Fibroblast of mammary gland (primary cell): ENCODE data around the gene CDKL1.
"Not testable (repeated sequence)": the region's sequence is repeated elsewhere in the genome, so short reads cannot be mapped to it uniquely, and the experiment has no call there.

Experiments used
- DNase-seq: peaks from one replicate; pipeline ENCODE4 v3.0.0-alpha.2; 2010; ENCODE audit warnings: low read depth
- H3K4me3 ChIP-seq: 2 replicates; pipeline ENCODE4 v1.5.1; 2011; ENCODE audit warnings: low read depth, mild to moderate bottlenecking, low read length, moderate library complexity; ENCODE audit not compliant: control insufficient read depth
- TF ChIP-seq, protein P1 (sequence below): conservative IDR thresholded peaks from 2 replicates; pipeline ENCODE4 v1.5.1; 2011; ENCODE audit warnings: low read depth, low read length, inconsistent platforms; ENCODE audit not compliant: control insufficient read depth, insufficient read depth

CDKL1 gene

DNA sequence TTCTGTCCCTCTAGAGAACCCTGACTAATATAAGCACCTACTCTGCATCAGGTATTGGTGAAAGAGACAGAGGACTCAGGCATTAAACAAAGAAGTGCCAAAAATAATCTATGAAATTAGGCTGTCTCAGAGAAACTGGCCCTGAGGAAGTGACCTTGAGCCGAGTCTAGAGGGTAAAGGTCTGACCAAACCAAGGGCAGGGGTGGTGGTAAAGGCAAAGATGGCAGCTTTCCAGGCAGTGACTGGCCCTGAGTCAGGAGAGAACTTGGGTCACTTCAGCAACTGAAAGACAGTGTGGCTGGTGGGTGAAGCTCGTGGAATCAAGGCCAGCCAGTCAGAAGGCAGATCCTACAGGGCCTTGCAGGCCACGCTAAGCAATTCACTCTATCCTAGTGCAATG lies 30.6 kb downstream of the CDKL1 start:
- DNase-seq, result peak; percentile 45
- H3K4me3 ChIP-seq, result no peak overlapping the region
- TF ChIP-seq, protein P1, sequence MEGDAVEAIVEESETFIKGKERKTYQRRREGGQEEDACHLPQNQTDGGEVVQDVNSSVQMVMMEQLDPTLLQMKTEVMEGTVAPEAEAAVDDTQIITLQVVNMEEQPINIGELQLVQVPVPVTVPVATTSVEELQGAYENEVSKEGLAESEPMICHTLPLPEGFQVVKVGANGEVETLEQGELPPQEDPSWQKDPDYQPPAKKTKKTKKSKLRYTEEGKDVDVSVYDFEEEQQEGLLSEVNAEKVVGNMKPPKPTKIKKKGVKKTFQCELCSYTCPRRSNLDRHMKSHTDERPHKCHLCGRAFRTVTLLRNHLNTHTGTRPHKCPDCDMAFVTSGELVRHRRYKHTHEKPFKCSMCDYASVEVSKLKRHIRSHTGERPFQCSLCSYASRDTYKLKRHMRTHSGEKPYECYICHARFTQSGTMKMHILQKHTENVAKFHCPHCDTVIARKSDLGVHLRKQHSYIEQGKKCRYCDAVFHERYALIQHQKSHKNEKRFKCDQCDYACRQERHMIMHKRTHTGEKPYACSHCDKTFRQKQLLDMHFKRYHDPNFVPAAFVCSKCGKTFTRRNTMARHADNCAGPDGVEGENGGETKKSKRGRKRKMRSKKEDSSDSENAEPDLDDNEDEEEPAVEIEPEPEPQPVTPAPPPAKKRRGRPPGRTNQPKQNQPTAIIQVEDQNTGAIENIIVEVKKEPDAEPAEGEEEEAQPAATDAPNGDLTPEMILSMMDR, result no peak

DNA sequence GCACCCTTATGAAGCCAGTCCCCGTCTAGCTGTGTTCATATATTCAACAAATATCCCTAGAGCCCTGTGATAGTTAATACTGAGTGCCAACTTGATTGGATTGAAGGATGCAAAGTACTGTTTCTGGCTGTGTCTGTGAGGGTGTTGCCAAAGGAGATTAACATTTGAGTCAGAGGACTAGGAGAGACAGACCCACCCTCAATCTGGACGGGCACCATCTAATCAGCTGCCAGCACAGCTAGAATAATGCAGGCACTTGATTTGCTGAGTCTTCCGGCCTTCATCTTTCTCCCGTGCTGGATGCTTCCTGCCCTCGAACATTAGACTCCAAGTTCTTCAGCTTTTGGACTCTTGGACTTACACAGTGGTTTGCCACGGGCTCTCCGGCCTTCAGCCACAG lies 31.1 kb downstream of the CDKL1 start:
- not testable (repeated sequence) for H3K4me3 ChIP-seq, DNase-seq

DNA sequence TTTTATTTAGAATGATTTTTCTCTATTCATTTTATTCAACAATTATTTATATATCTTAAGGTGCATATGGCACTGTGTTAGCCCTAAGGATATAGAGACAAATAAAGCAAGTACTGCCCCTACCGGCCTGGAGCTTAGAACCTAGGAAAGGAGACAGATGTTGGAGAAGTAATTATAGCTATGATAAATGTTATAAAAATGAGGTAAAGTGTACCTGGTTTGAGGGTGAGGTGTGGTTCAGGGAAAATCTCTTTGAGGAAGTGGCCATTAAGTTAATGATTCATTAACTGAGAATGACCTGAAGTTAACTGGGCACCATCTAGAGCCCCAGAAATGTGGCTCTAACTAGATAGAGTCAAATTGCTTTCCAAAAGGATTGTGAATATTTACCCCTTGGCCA lies 31.9 kb downstream of the CDKL1 start:
- no peak for DNase-seq
- no peak overlapping the region for H3K4me3 ChIP-seq
- TF ChIP-seq, protein P1, result no peak

DNA sequence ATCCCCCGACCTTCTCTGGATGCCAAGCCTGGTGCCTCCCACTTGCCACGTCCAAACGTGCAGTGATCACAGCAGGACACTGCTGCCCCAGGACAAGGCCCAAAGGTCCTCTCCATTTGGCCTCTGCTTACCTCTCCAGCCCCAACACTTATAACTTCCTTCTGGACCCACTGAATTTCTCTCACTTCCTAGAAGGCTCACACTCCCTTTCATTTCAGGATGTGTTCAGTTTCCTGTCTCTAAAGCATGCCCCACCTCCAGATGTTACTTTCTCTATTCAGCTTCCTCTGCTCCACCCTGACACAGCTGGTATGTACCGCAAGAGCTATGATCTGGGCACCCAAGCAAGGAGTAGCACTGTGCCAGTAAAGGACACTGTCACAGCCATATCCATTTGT lies 33.0 kb downstream of the CDKL1 start:
- TF ChIP-seq, protein P1, result no peak
- DNase-seq, result peak; percentile 28
- no peak overlapping the region for H3K4me3 ChIP-seq

DNA sequence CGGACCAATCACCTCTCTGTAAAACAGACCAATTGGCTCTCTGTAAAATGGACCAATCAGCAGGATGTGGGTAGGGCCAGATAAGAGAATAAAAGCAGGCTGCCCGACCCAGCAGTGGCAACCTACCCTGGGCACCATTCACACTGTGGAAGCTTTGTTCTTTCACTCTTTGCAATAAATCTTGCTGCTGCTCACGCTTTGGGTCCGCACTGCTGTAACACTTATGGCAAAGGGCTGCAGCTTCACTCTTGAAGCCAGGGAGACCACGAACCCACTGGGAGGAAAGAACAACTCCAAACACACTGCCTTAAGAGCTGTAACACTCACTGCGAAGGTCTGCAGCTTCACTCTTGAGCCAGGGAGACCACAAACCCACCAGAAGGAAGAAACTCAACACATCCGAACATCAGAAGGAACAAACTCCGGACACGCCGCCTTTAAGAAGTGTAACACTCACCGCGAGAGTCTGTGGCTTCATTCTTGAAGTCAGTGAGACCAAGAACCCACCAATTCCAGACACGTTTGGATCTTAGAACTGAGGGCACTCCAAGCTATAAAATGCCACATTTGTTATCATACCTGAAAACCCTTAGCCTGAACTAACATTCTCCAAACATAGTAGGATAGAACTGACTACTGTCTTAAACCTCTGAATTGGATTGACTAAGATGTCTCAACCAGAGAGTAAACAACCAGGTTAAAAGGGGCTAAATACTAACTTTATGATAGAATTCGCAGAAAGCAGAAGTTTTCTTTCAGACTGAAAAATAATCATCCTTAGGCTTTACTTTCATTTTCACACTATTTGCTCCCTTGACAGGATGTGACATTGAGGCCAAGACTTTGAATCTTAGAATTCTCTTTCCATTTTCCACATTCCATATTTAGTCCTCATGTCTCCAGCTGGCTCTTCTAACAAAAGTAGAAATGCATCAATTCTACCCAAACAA lies 33.6 kb downstream of the CDKL1 start:
- H3K4me3 ChIP-seq, result no peak overlapping the region
- TF ChIP-seq, protein P1, result no peak
- no peak for DNase-seq

DNA sequence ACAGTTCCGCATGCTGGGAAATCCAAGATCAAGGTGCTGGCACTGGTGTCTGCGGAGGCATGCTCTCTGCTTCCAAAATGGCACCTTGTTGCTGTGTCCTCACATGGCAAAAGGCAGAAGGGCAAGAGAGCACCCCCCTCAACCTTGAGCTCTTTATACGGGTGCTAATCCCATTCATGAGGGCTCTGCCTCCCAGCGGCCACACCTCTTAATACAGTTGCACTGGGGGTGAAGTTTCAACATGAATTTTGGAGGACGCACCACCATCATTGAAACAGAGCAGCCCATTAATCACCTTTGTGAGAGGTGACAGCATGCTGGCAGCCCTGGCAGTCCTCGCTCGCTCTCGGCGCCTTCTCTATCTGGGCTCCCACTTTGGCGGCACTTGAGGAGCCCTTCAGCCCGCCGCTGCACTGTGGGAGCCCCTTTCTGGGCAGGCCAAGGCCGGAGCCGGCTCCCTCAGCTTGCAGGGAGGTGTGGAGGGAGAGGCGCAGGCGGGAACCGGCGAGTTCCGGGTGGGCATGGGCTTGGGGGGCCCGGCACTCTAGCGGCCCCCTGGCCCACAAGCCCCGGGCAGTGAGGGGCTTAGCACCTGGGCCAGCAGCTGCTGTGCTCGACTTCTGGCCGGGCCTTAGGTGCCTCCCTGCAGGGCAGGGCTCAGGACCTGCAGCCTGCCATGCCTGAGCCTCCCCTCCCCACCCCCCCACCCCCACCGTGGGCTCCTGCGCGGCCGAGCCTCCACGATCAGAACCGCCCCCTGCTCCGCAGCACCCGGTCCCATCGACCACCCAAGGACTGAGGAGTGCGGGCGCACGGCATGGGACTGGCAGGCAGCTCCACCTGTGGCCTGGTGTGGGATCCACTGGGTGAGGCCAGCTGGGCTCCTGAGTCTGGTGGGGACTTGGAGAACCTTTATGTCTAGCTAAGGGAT lies 34.9 kb downstream of the CDKL1 start:
- not testable (repeated sequence) for H3K4me3 ChIP-seq, DNase-seq

DNA sequence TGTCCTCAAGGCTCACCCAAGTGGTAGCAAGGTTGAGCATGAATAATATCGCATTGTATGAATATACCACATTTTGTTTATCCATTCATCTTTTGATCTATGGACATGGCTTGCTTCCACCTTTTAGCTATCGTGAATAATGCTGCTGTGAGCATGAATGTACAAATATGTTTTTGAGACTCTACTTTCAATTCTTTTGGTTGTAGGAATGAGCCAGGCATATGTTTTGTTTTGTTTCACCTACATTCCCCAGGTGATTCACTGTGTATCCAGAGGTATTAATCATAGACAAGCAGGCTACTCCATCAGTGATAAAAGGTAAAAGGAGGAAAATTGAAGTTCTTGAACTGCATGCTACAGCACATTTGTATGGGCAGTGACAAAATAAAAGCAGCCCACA lies 35.8 kb downstream of the CDKL1 start:
- no peak overlapping the region for H3K4me3 ChIP-seq
- TF ChIP-seq, protein P1, result no peak
- no peak for DNase-seq
